Mesendoderm (in vitro differentiated cells): Measurements from ENCODE around the gene CATSPERD.

Source experiments
- DNase-seq: peaks from one replicate; pipeline ENCODE4 v3.0.0; 2013
- H2AK5ac ChIP-seq: 2 replicates; pipeline ENCODE4 v1.6.1; 2013; ENCODE audit warnings: low read length, inconsistent platforms
- H2BK120ac ChIP-seq: 2 replicates; pipeline ENCODE4 v1.6.1; 2013; ENCODE audit warnings: low read depth, mild to moderate bottlenecking, low read length, moderate library complexity, mixed read lengths
- H2BK15ac ChIP-seq: replicated peaks from 2 replicates; pipeline ENCODE4 v1.6.1; 2013; ENCODE audit warnings: low read depth, mild to moderate bottlenecking, moderate library complexity
- H2BK5ac ChIP-seq: 2 replicates; pipeline ENCODE4 v1.6.1; 2013; ENCODE audit warnings: low read length, inconsistent platforms
- H3K18ac ChIP-seq: 2 replicates; pipeline ENCODE4 v1.6.1; 2013; ENCODE audit warnings: mild to moderate bottlenecking, low read length, mixed read lengths
- H3K23ac ChIP-seq: one replicate; pipeline ENCODE4 v1.6.1; 2013; ENCODE audit warnings: low read length
- H3K27ac ChIP-seq: 2 replicates; pipeline ENCODE4 v1.5.1; 2013; ENCODE audit warnings: low read depth, mild to moderate bottlenecking, inconsistent platforms, low read length, moderate library complexity
- H3K27me3 ChIP-seq: 2 replicates; pipeline ENCODE4 v1.6.1; 2013; ENCODE audit warnings: low read length, control low read depth, mild to moderate bottlenecking, inconsistent platforms; ENCODE audit not compliant: insufficient read depth, poor library complexity
- H3K36me3 ChIP-seq: 2 replicates; pipeline ENCODE4 v1.6.1; 2013; ENCODE audit warnings: low read length, inconsistent platforms; ENCODE audit not compliant: control insufficient read depth, insufficient read depth
- H3K4ac ChIP-seq: one replicate; pipeline ENCODE4 v1.6.1; 2013; ENCODE audit warnings: low read depth, mild to moderate bottlenecking, low read length, moderate library complexity
- H3K4me1 ChIP-seq: 2 replicates; pipeline ENCODE4 v1.6.1; 2013; ENCODE audit warnings: low read depth, low read length, inconsistent platforms; ENCODE audit not compliant: control insufficient read depth
- H3K4me2 ChIP-seq: 2 replicates; pipeline ENCODE4 v1.6.1; 2013; ENCODE audit warnings: low read length
- H3K4me3 ChIP-seq: 2 replicates; pipeline ENCODE4 v1.5.1; 2013; ENCODE audit warnings: mild to moderate bottlenecking, low read length
- H3K56ac ChIP-seq: one replicate; pipeline ENCODE4 v1.6.1; 2013; ENCODE audit warnings: low read length
- H3K79me1 ChIP-seq: 2 replicates; pipeline ENCODE4 v1.6.1; 2013; ENCODE audit warnings: low read length, inconsistent platforms
- H3K79me2 ChIP-seq: 2 replicates; pipeline ENCODE4 v1.6.1; 2013; ENCODE audit warnings: mild to moderate bottlenecking, low read length; ENCODE audit not compliant: control insufficient read depth, insufficient read depth
- H3K9ac ChIP-seq: 2 replicates; pipeline ENCODE4 v1.6.1; 2013; ENCODE audit warnings: low read length, inconsistent platforms
- H4K5ac ChIP-seq: one replicate; pipeline ENCODE4 v1.6.1; 2013; ENCODE audit warnings: low read length
- H4K8ac ChIP-seq: one replicate; pipeline ENCODE4 v1.6.1; 2013; ENCODE audit warnings: low read depth, mild to moderate bottlenecking, control low read depth, low read length, moderate library complexity
- WGBS: extraction: QIAGEN DNeasy Blood & Tissue Kit; methylation state at CpG from one replicate; pipeline ENCODE4 v1.1.7; 2013; ENCODE audit warnings: low lambda C conversion rate, missing lambda C conversion rate; ENCODE audit not compliant: insufficient coverage; ENCODE audit errors: extremely low coverage; 5-methylcytosine and 5-hydroxymethylcytosine counted together

The CATSPERD gene

GRCh38 chr19:5703819-5704818 lies 16.3 kb upstream of the CATSPERD start:
- Histone ChIP-seq H3K4me3 (no peak overlapping the region), H3K4me2 (no peak overlapping the region), H3K56ac (no peak overlapping the region), H4K5ac (no peak overlapping the region), H3K79me1 (no peaks in the 10 kb centered on the region), H2AK5ac (no peak overlapping the region), H4K8ac (no peak overlapping the region), H3K36me3 (peaks cover 16% of the 10 kb centered on the region), H3K9ac (no peak overlapping the region), H3K4me1 (no peaks in the 10 kb centered on the region), H2BK15ac (no peak overlapping the region), H3K18ac (no peak overlapping the region), H3K27ac (no peak overlapping the region), H3K79me2 (no peaks in the 10 kb centered on the region), H2BK5ac (no peak overlapping the region), H3K4ac (no peak overlapping the region), H2BK120ac (no peak overlapping the region), H3K27me3 (no peaks in the 10 kb centered on the region), H3K23ac (no peak overlapping the region)
- WGBS = no CpG with 5 or more reads among the region's 40 CpGs
- DNase-seq = no peak

DNA sequence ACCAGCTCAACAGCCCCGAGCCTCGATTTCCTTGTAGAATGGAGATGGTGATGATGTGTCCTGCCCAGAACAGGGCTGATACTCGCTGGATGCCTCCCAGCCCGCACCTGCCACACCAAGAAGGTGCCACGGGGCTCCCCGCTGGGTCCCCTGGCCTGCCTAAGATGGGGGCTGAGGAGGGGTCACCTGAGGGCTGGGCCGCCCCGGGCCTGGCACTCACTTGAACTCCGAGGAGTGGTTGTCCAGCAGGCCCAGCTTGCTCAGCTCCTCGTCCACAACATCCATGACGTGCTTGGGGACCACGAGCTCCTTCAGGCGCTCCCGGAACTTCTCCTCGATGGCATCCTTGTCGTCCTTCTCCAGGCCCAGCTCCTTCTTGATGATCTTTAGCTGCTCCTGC lies 14.9 kb upstream of the CATSPERD start:
- no peaks in the 10 kb centered on the region for H3K79me1 ChIP-seq
- H3K56ac ChIP-seq = no peak overlapping the region
- H3K27me3 ChIP-seq = no peaks in the 10 kb centered on the region
- H3K23ac ChIP-seq = no peak overlapping the region
- no peak overlapping the region for H3K4ac ChIP-seq
- peaks cover 15% of the 10 kb centered on the region for H3K36me3 ChIP-seq
- no peak overlapping the region for H2BK120ac ChIP-seq
- no peaks in the 10 kb centered on the region for H3K79me2 ChIP-seq
- H3K4me3 ChIP-seq = no peak overlapping the region
- H4K5ac ChIP-seq = no peak overlapping the region
- DNase-seq = no peak
- WGBS = no CpG with 5 or more reads among the region's 16 CpGs
- no peak overlapping the region for H2BK15ac ChIP-seq
- H3K4me1 ChIP-seq = no peaks in the 10 kb centered on the region
- no peak overlapping the region for H3K4me2 ChIP-seq
- no peak overlapping the region for H3K18ac ChIP-seq
- H3K9ac ChIP-seq = no peak overlapping the region
- H2AK5ac ChIP-seq = no peak overlapping the region
- H2BK5ac ChIP-seq = no peak overlapping the region
- H3K27ac ChIP-seq = no peak overlapping the region
- no peak overlapping the region for H4K8ac ChIP-seq

DNA sequence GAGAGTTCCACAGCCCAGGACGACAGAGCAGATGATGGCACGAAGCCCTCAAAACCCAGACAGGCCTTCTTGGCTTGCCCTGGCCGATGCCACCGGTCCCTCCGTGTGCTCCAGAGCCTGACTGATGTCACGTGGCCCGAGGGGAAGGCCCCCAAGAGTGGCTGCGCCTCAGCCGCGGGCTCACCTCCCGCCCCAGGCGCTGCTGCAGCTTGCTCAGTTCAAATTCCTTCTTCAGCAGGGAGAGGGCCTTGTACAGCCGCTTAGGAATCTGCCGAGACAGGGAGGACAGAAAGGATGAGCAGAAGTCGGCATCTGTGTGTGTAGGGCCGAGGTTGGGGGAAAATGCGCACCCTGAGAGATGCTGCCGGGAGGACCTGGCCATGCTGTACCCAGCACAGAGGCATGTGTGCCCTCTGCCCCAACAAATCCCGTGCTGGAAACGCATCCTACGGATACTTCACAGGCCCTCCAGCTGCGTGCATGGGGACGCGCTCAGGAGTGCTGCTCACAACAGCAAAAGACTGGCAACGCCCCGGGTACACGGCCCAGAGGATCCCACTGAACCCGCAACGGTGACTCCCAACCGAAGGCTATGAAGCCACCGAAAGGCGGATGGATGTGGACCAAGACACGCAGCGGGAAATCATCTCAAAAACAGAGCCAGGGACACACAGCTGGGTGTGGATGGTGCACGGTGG lies 13.4 kb upstream of the CATSPERD start:
- no peak for DNase-seq
- no peak overlapping the region for H4K5ac ChIP-seq
- H2BK120ac ChIP-seq = no peak overlapping the region
- H3K9ac ChIP-seq = no peak overlapping the region
- WGBS = no CpG with 5 or more reads among the region's 35 CpGs
- peaks cover 19% of the 10 kb centered on the region for H3K36me3 ChIP-seq
- H3K18ac ChIP-seq = no peak overlapping the region
- H3K4me2 ChIP-seq = no peak overlapping the region
- no peak overlapping the region for H3K56ac ChIP-seq
- H2AK5ac ChIP-seq = no peak overlapping the region
- no peaks in the 10 kb centered on the region for H3K79me2 ChIP-seq
- no peak overlapping the region for H2BK15ac ChIP-seq
- H3K27ac ChIP-seq = no peak overlapping the region
- H4K8ac ChIP-seq = no peak overlapping the region
- H3K4ac ChIP-seq = no peak overlapping the region
- H3K27me3 ChIP-seq = no peaks in the 10 kb centered on the region
- no peak overlapping the region for H3K23ac ChIP-seq
- no peaks in the 10 kb centered on the region for H3K79me1 ChIP-seq
- H3K4me1 ChIP-seq = no peaks in the 10 kb centered on the region
- H2BK5ac ChIP-seq = no peak overlapping the region
- no peak overlapping the region for H3K4me3 ChIP-seq

GRCh38 chr19:5707576-5708575 lies 12.6 kb upstream of the CATSPERD start:
- Histone ChIP-seq H4K5ac (no peak overlapping the region), H2AK5ac (no peak overlapping the region), H3K56ac (no peak overlapping the region), H3K9ac (no peak overlapping the region), H3K4ac (no peak overlapping the region), H3K4me2 (no peak overlapping the region), H3K27ac (no peak overlapping the region), H2BK120ac (no peak overlapping the region), H2BK15ac (no peak overlapping the region), H3K79me1 (no peaks in the 10 kb centered on the region), H4K8ac (no peak overlapping the region), H3K27me3 (no peaks in the 10 kb centered on the region), H3K4me1 (no peaks in the 10 kb centered on the region), H2BK5ac (no peak overlapping the region), H3K36me3 (peaks cover 23% of the 10 kb centered on the region), H3K79me2 (no peaks in the 10 kb centered on the region), H3K4me3 (no peak overlapping the region), H3K23ac (no peak overlapping the region), H3K18ac (no peak overlapping the region)
- DNase-seq = no peak
- WGBS = no CpG with 5 or more reads among the region's 37 CpGs

GRCh38 chr19:5711025-5711424 lies 9.4 kb upstream of the CATSPERD start:
- Histone ChIP-seq H3K79me2 (peaks cover 9% of the 10 kb centered on the region), H3K4me3 (no peak overlapping the region), H4K5ac (no peak overlapping the region), H3K27me3 (no peaks in the 10 kb centered on the region), H4K8ac (no peak overlapping the region), H3K27ac (no peak overlapping the region), H2BK120ac (no peak overlapping the region), H3K4ac (no peak overlapping the region), H3K4me2 (no peak overlapping the region), H3K18ac (no peak overlapping the region), H2BK15ac (no peak overlapping the region), H2BK5ac (no peak overlapping the region), H3K4me1 (no peaks in the 10 kb centered on the region), H3K56ac (no peak overlapping the region), H3K23ac (no peak overlapping the region), H3K79me1 (peaks cover 4% of the 10 kb centered on the region), H3K36me3 (peaks cover 19% of the 10 kb centered on the region), H2AK5ac (no peak overlapping the region), H3K9ac (no peak overlapping the region)
- DNase-seq = no peak
- no CpG with 5 or more reads among the region's 8 CpGs for WGBS
